DND-41 (cell line): ENCODE measurements around the gene MANBA.

ENCODE experiments used
- EZH2 ChIP-seq: IDR thresholded peaks from 3 replicates; pipeline ENCODE4 v1.6.1; 2012; ENCODE audit warnings: borderline replicate concordance, low read depth, mild to moderate bottlenecking, moderate library complexity, low read length, inconsistent platforms; ENCODE audit not compliant: severe bottlenecking
- TF ChIP-seq, protein P1 (sequence below): IDR thresholded peaks from 2 replicates; pipeline ENCODE4 v1.5.1; 2012; ENCODE audit warnings: borderline replicate concordance, low read length, moderate library complexity, mild to moderate bottlenecking; ENCODE audit not compliant: poor library complexity, severe bottlenecking; ENCODE audit errors: extremely low read depth

DNA sequence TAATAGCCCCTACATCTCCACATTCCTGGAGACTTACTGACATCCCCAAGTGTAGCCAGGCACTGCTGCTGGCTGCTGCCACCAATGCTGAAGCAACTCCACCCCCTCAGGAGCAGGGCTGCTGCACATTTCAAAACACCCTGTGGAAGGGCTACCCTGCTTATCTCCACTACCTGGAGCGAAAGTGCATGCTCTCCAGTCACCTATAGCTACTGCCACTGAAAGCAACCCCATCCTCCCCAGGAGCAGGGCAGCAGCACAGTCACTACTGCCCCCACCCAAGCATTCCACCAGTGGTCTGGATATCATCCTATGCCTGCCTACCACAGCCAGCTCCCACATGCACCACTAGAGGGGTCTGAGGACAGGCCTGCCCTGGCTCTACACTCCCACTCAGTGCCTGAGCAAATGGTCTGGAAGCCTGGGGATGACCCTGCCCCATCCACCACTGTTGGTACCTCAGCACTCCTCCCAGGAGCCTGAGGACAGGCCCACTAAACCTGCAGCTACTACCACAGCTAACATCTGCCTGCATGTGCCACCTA is 55.3 kb downstream of the MANBA start:
- TF ChIP-seq, protein P1, sequence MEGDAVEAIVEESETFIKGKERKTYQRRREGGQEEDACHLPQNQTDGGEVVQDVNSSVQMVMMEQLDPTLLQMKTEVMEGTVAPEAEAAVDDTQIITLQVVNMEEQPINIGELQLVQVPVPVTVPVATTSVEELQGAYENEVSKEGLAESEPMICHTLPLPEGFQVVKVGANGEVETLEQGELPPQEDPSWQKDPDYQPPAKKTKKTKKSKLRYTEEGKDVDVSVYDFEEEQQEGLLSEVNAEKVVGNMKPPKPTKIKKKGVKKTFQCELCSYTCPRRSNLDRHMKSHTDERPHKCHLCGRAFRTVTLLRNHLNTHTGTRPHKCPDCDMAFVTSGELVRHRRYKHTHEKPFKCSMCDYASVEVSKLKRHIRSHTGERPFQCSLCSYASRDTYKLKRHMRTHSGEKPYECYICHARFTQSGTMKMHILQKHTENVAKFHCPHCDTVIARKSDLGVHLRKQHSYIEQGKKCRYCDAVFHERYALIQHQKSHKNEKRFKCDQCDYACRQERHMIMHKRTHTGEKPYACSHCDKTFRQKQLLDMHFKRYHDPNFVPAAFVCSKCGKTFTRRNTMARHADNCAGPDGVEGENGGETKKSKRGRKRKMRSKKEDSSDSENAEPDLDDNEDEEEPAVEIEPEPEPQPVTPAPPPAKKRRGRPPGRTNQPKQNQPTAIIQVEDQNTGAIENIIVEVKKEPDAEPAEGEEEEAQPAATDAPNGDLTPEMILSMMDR, result no peak
- TF ChIP-seq EZH2, result no peak
